Endothelial cell of umbilical vein (primary cell): ENCODE data around the gene PDLIM5. TPM values are rescaled to one million over a fixed set of nuclear protein-coding genes. Genes with fewer than 3 reads are reported as not detected.

Experiments
- BruUV-seq: library from RNA; stranded (reverse); fragments of 400-500 nt; replicated peaks from 2 replicates; lab custom pipeline; 2021; lab: Mats Ljungman, UMichigan
- CTCF ChIA-PET: fragments of 300-600, 350-600 bp; sonication (Branson Sonifier 250); formaldehyde crosslinking; loops from one replicate; lab custom pipeline; 2021; ENCODE audit warnings: antibody characterized with exemption, inconsistent platforms; lab: Charles Lee
- POLR2A ChIA-PET: fragments of 300-600, 350-600 bp; sonication (Branson Sonifier 250); formaldehyde crosslinking; loops from one replicate; lab custom pipeline; 2021; ENCODE audit warnings: antibody characterized with exemption, inconsistent platforms; lab: Charles Lee
- DNase-seq: peaks from one replicate; pipeline ENCODE4 v3.0.0-alpha.2; 2011; ENCODE audit warnings: low read depth, low spot score
- FAIRE-seq: peaks from 2 replicates; lab custom pipeline; 2011; peaks lifted over from hg19 to GRCh38; lab: Jason Lieb, UNC
- H2AFZ ChIP-seq: 2 replicates; pipeline ENCODE4 v1.6.0; 2012; ENCODE audit warnings: low read depth, low read length, control low read depth, inconsistent platforms
- H3K27ac ChIP-seq: 2 replicates; pipeline ENCODE4 v1.5.1; 2011; ENCODE audit warnings: low read depth, mild to moderate bottlenecking, control low read depth, low read length, moderate library complexity; ENCODE audit not compliant: insufficient read depth
- H3K27me3 ChIP-seq, 2 experiments: 2 replicates each; pipeline versions ENCODE4 v1.6.0 to v1.6.1; 2011; ENCODE audit warnings: low read length in 2 of 2, mixed read lengths in 1 of 2; ENCODE audit not compliant: control insufficient read depth in 2 of 2, insufficient read depth in 2 of 2
- H3K36me3 ChIP-seq, 2 experiments: 2 replicates in 1 of 2; 3 replicates in 1 of 2; pipeline ENCODE4 v1.5.1; 2011; ENCODE audit warnings: low read length in 2 of 2, mild to moderate bottlenecking in 1 of 2, moderate library complexity in 1 of 2; ENCODE audit not compliant: control insufficient read depth in 2 of 2, insufficient read depth in 2 of 2; ENCODE audit errors: extremely low read depth in 1 of 2
- H3K4me1 ChIP-seq: 3 replicates; pipeline ENCODE4 v1.5.1; 2011; ENCODE audit warnings: mild to moderate bottlenecking, low read length; ENCODE audit not compliant: control insufficient read depth, insufficient read depth; ENCODE audit errors: extremely low read depth
- H3K4me2 ChIP-seq: 2 replicates; pipeline ENCODE4 v1.6.1; 2011; ENCODE audit warnings: low read length, control low read depth, mixed read lengths; ENCODE audit not compliant: insufficient read depth
- H3K4me3 ChIP-seq, 3 experiments: fragments of 200-600 bp in 1 of 3; sonication (generic), shearing (Covaris generic) in 1 of 3; replicated peaks in 1 of 3; 2 replicates each; pipeline ENCODE4 v1.5.1; 2011 to 2016; ENCODE audit warnings: control low read depth in 3 of 3, low read length in 3 of 3, mild to moderate bottlenecking in 2 of 3, inconsistent platforms in 1 of 3, low read depth in 1 of 3, moderate library complexity in 1 of 3; ENCODE audit not compliant: insufficient read depth in 1 of 3
- H3K79me2 ChIP-seq: 2 replicates; pipeline ENCODE4 v1.6.0; 2012; ENCODE audit warnings: low read length, inconsistent platforms; ENCODE audit not compliant: control insufficient read depth, insufficient read depth
- H3K9ac ChIP-seq: replicated peaks from 2 replicates; pipeline ENCODE3; 2011; ENCODE audit warnings: low read length, control low read depth; ENCODE audit not compliant: insufficient read depth; ENCODE audit errors: extremely low read depth
- H3K9me1 ChIP-seq: replicated peaks from 3 replicates; pipeline ENCODE4 v1.6.0; 2011; ENCODE audit warnings: mild to moderate bottlenecking, low read length; ENCODE audit not compliant: control insufficient read depth, insufficient read depth; ENCODE audit errors: extremely low read depth
- H3K9me3 ChIP-seq: replicated peaks from 2 replicates; pipeline ENCODE4 v1.5.1; 2012; ENCODE audit warnings: low read length, inconsistent platforms; ENCODE audit not compliant: control insufficient read depth, insufficient read depth
- H4K20me1 ChIP-seq: replicated peaks from 2 replicates; pipeline ENCODE3; 2011; ENCODE audit warnings: mild to moderate bottlenecking, low read length; ENCODE audit not compliant: control insufficient read depth, insufficient read depth; ENCODE audit errors: extremely low read depth
- CTCF ChIP-seq, 2 donors: IDR thresholded peaks; 1 replicate in 1 of 2; 2 replicates in 1 of 2; pipeline ENCODE4 v1.5.1; 2011; ENCODE audit warnings: low read length in 2 of 2, mild to moderate bottlenecking in 2 of 2, moderate library complexity in 2 of 2, control low read depth in 1 of 2, inconsistent platforms in 1 of 2, low read depth in 1 of 2; ENCODE audit not compliant: insufficient read depth in 1 of 2; ENCODE audit errors: extremely low read depth in 1 of 2
- EZH2 ChIP-seq: IDR thresholded peaks from 2 replicates; pipeline ENCODE4 v1.6.1; 2012; ENCODE audit warnings: borderline replicate concordance, low read depth, mild to moderate bottlenecking, moderate library complexity, low read length, inconsistent platforms; ENCODE audit not compliant: severe bottlenecking
- FOS ChIP-seq: IDR thresholded peaks from 2 replicates; pipeline ENCODE4 v1.6.1; 2011; ENCODE audit warnings: mild to moderate bottlenecking, low read length, moderate library complexity, borderline replicate concordance; ENCODE audit not compliant: insufficient read depth
- GATA2 ChIP-seq: IDR thresholded peaks from 2 replicates; pipeline ENCODE4 v1.7.0; 2011; ENCODE audit warnings: low read depth, mild to moderate bottlenecking, moderate library complexity, mixed read lengths, low read length; ENCODE audit not compliant: insufficient read length, insufficient read depth
- JUN ChIP-seq: IDR thresholded peaks from 2 replicates; pipeline ENCODE4 v1.6.1; 2011; ENCODE audit warnings: borderline replicate concordance, low read depth; ENCODE audit not compliant: insufficient read length, insufficient read depth
- MAX ChIP-seq: IDR thresholded peaks from 2 replicates; pipeline ENCODE4 v1.6.1; 2011; ENCODE audit not compliant: insufficient read depth, insufficient read length
- MYC ChIP-seq: IDR thresholded peaks from one replicate; pipeline ENCODE4 v1.6.1; 2011; ENCODE audit warnings: mild to moderate bottlenecking, low read depth, low read length
- POLR2A ChIP-seq: IDR thresholded peaks from 2 replicates; pipeline ENCODE4 v1.6.1; 2012; ENCODE audit warnings: low read depth, mild to moderate bottlenecking, control low read depth, low read length
- POLR2AphosphoS5 ChIP-seq: IDR thresholded peaks from 2 replicates; pipeline ENCODE4 v1.6.1; 2012; ENCODE audit warnings: low read depth, mild to moderate bottlenecking, control low read depth, low read length, moderate library complexity; ENCODE audit not compliant: insufficient read depth
- dilution Hi-C: fragments of 300-500 bp; cut with MboI; formaldehyde crosslinking; loops from one replicate; pipeline ENCODE4 v1.15.0; 2019; ENCODE audit warnings: low sequenced_read_pairs; ENCODE audit not compliant: extremely low pct_ligation_motif_present
- intact Hi-C: fragments of 100-400 bp; cut with micrococcal nuclease; formaldehyde crosslinking; loops from one replicate; pipeline ENCODE4 v1.10.0; 2022
- polyA plus RNA-seq, 4 experiments: library from polyadenylated mRNA; depleted of rRNA in 3 of 4; stranded (reverse) in 3 of 4; unstranded in 1 of 4; fragments of >200 nt; gene quantifications; 2 replicates each; pipeline versions ENCODE4 v1.2.1 to v1.2.3, GENCODE V29; 2011 to 2012; ENCODE audit warnings: missing spikeins in 1 of 4
- total RNA-seq: library from RNA; stranded (reverse); gene quantifications from 2 replicates; pipeline ENCODE4 v1.2.3, GENCODE V29; 2021

PDLIM5 gene
- total and polyA plus RNA-seq, 2 donors (not counting 3 experiments of a cell fraction or from before 2014, with no cell fraction given), result 243 to 310 TPM

GRCh38 chr4:94695384-94695783 lies 243.6 kb downstream of the PDLIM5 start:
- no peak overlapping the region for H3K9ac ChIP-seq
- no peaks in the 10 kb centered on the region for H3K9me3 ChIP-seq
- H3K9me1 ChIP-seq, result no peaks in the 10 kb centered on the region
- ChIA-PET CTCF (interaction anchor here (2.2 kb wide), 1 partner anchor 9 kb away, joined by 8 read pairs; no protein-coding TSS in a partner anchor), POLR2A (no interaction called here)
- no peaks in the 10 kb centered on the region for H3K4me1 ChIP-seq
- DNase-seq (no peak), FAIRE-seq (no peak)
- no TSS peak for BruUV-seq
- no peak overlapping the region for H3K4me2 ChIP-seq
- no peak for TF ChIP-seq FOS
- H4K20me1 ChIP-seq, result no peaks in the 10 kb centered on the region
- H3K79me2 ChIP-seq, result no peaks in the 10 kb centered on the region
- H3K4me3 ChIP-seq, result no peak overlapping the region
- dilution Hi-C loops (no loop called here), intact Hi-C loops (no loop called here)
- no peaks in the 10 kb centered on the region for H3K36me3 ChIP-seq
- H3K27ac ChIP-seq, result no peak overlapping the region
- no peak overlapping the region for H2AFZ ChIP-seq
- H3K27me3 ChIP-seq, result no peaks in the 10 kb centered on the region

- Histone ChIP-seq H3K27ac (no peak overlapping the region), H3K9ac (no peak overlapping the region), H3K79me2 (no peaks in the 10 kb centered on the region), H4K20me1 (no peaks in the 10 kb centered on the region), H3K27me3 (no peaks in the 10 kb centered on the region), H3K36me3 (no peaks in the 10 kb centered on the region), H3K9me3 (no peaks in the 10 kb centered on the region), H3K9me1 (no peaks in the 10 kb centered on the region), H2AFZ (no peak overlapping the region), H3K4me3 (no peak overlapping the region), H3K4me2 (no peak overlapping the region), H3K4me1 (no peaks in the 10 kb centered on the region)
- ChIA-PET CTCF (no interaction called here), POLR2A (no interaction called here)
- intact Hi-C loops, result no loop called here
- BruUV-seq, result no TSS peak
- dilution Hi-C loops, result no loop called here
- no peak for FAIRE-seq
- no peak for TF ChIP-seq FOS
- TF ChIP-seq GATA2, result no peak
- no peak for TF ChIP-seq CTCF (IDR thresholded peaks at IDR 0.05; ENCODE audit: extremely low read depth in 1 of 2, insufficient read depth in 1 of 2, low read depth in 1 of 2, low read length in 2 of 2)
- no peak for TF ChIP-seq POLR2AphosphoS5
- TF ChIP-seq EZH2, result no peak
- TF ChIP-seq JUN, result no peak
- no peak for TF ChIP-seq MYC
- TF ChIP-seq MAX, result no peak
- TF ChIP-seq POLR2A, result no peak
- no peak for DNase-seq
Observed at GRCh38 chr4:94698187-94698586, 246.4 kb downstream of the PDLIM5 start.
